Activated naive CD4-positive, alpha-beta T cell treated with anti-CD3 and anti-CD28 coated beads, Interleukin-2, amount 10 ng/mL, durations not matched to agents 7 days and 5 days (primary cell): ENCODE measurements around the gene ITPK1.

Source experiments
- CTCF ChIA-PET: fragments of 350-600 bp; sonication (Branson Sonifier 250); formaldehyde crosslinking; loops from one replicate; lab custom pipeline; 2021; ENCODE audit warnings: antibody characterized with exemption; lab: Charles Lee
- DNase-seq: peaks from one replicate; pipeline ENCODE4 v3.0.0-alpha.2; 2020
- H3K27ac Mint-ChIP-seq: one replicate; pipeline ENCODE4 v1.8.0; 2021; ENCODE audit warnings: mild to moderate bottlenecking, moderate library complexity, mixed read lengths
- H3K27me3 Mint-ChIP-seq: one replicate; pipeline ENCODE4 v1.8.0; 2021; ENCODE audit warnings: mild to moderate bottlenecking, mixed read lengths
- H3K36me3 Mint-ChIP-seq: one replicate; pipeline ENCODE4 v1.8.0; 2021; ENCODE audit warnings: mixed read lengths
- H3K4me1 Mint-ChIP-seq: one replicate; pipeline ENCODE4 v1.8.0; 2021; ENCODE audit warnings: mixed read lengths
- H3K4me3 Mint-ChIP-seq: one replicate; pipeline ENCODE4 v1.8.0; 2021; ENCODE audit warnings: mild to moderate bottlenecking, moderate library complexity, mixed read lengths
- H3K9me3 Mint-ChIP-seq: one replicate; pipeline ENCODE4 v1.8.0; 2021; ENCODE audit warnings: mixed read lengths

ITPK1 gene

GRCh38 chr14:93029417-93029816 lies 86.3 kb downstream of the ITPK1 start:
- no peak overlapping the region for H3K4me3 Mint-ChIP-seq
- H3K27me3 Mint-ChIP-seq = no peaks in the 10 kb centered on the region
- no peaks in the 10 kb centered on the region for H3K9me3 Mint-ChIP-seq
- peaks cover 24% of the 10 kb centered on the region for H3K4me1 Mint-ChIP-seq
- no peak overlapping the region for H3K27ac Mint-ChIP-seq
- CTCF ChIA-PET = no interaction called here
- no peak for DNase-seq
- no peaks in the 10 kb centered on the region for H3K36me3 Mint-ChIP-seq

GRCh38 chr14:93028724-93029076 lies 87.0 kb downstream of the ITPK1 start:
- CTCF ChIA-PET = no interaction called here
- H3K4me1 Mint-ChIP-seq = peaks cover 17% of the 10 kb centered on the region
- H3K27me3 Mint-ChIP-seq = no peaks in the 10 kb centered on the region
- H3K27ac Mint-ChIP-seq = no peak overlapping the region
- no peaks in the 10 kb centered on the region for H3K36me3 Mint-ChIP-seq
- no peaks in the 10 kb centered on the region for H3K9me3 Mint-ChIP-seq
- DNase-seq = no peak
- H3K4me3 Mint-ChIP-seq = no peak overlapping the region

DNA sequence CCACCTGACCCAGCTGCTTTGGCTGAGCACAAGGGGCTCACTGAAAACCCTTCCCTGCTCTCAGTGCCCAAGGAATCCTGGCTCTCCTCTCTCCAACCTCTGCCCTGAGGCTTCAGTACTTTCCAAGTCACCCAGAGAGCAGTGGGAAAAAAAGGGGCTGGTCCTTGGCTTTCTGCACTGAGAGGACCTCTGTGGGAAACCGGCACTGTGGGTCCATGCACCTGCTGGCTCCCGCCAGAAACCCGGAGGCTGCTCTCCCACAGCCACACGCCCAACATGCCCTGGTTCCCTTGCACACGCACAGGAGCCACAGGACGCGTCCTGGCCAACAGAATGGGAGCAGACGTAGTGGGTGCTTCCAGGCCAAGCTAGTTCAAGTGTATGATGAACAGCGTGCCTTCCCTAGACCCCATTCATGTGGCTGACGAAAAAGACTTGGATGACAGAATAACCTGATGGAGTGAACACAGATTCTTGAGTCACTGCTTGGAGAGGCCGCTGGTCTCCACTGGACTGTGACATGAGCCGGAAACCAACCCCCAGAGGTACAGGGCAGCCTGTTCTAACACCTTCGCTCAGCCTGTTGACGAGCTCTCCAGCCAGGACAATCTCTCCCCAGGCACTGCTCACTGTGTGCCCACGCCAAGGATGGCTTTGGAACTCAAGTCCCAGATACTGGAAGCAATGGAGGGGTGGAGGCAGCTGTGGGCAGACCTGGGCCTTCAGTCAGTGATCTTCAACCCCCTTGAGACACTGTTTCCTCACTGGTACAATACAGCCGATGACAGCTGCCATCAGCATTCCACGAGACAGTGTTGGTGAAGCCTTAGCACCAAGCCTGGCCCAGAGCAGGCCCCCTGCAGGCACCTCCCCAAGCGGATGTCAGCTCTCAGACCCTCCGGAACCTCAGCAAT lies 87.7 kb downstream of the ITPK1 start:
- no peaks in the 10 kb centered on the region for H3K9me3 Mint-ChIP-seq
- H3K27me3 Mint-ChIP-seq = no peaks in the 10 kb centered on the region
- no peak for DNase-seq
- H3K27ac Mint-ChIP-seq = no peak overlapping the region
- H3K4me3 Mint-ChIP-seq = no peak overlapping the region
- peaks cover 12% of the 10 kb centered on the region for H3K4me1 Mint-ChIP-seq
- CTCF ChIA-PET = no interaction called here
- H3K36me3 Mint-ChIP-seq = peaks cover 1% of the 10 kb centered on the region

GRCh38 chr14:93026339-93026738 lies 89.4 kb downstream of the ITPK1 start:
- Mint-ChIP-seq H3K36me3 (peaks cover 5% of the 10 kb centered on the region), H3K9me3 (no peaks in the 10 kb centered on the region), H3K4me3 (no peak overlapping the region), H3K4me1 (peaks cover 11% of the 10 kb centered on the region), H3K27ac (no peak overlapping the region), H3K27me3 (no peaks in the 10 kb centered on the region)
- no peak for DNase-seq
- CTCF ChIA-PET = no interaction called here

GRCh38 chr14:93025055-93025454 lies 90.7 kb downstream of the ITPK1 start:
- peaks cover 11% of the 10 kb centered on the region for H3K4me1 Mint-ChIP-seq
- peaks cover 5% of the 10 kb centered on the region for H3K36me3 Mint-ChIP-seq
- no peaks in the 10 kb centered on the region for H3K9me3 Mint-ChIP-seq
- DNase-seq = no peak
- no peak overlapping the region for H3K27ac Mint-ChIP-seq
- CTCF ChIA-PET = no interaction called here
- H3K4me3 Mint-ChIP-seq = no peak overlapping the region
- no peaks in the 10 kb centered on the region for H3K27me3 Mint-ChIP-seq

GRCh38 chr14:93024493-93024892 lies 91.2 kb downstream of the ITPK1 start:
- peaks cover 11% of the 10 kb centered on the region for H3K4me1 Mint-ChIP-seq
- H3K9me3 Mint-ChIP-seq = no peaks in the 10 kb centered on the region
- H3K36me3 Mint-ChIP-seq = peaks cover 5% of the 10 kb centered on the region
- CTCF ChIA-PET = no interaction called here
- no peak for DNase-seq
- H3K27ac Mint-ChIP-seq = no peak overlapping the region
- no peak overlapping the region for H3K4me3 Mint-ChIP-seq
- H3K27me3 Mint-ChIP-seq = no peaks in the 10 kb centered on the region

- Mint-ChIP-seq H3K9me3 (no peaks in the 10 kb centered on the region), H3K4me3 (no peak overlapping the region), H3K4me1 (peaks cover 11% of the 10 kb centered on the region), H3K36me3 (peaks cover 5% of the 10 kb centered on the region), H3K27ac (peak overlapping the region; percentile 52), H3K27me3 (no peaks in the 10 kb centered on the region)
- DNase-seq = no peak
- CTCF ChIA-PET = interaction anchor here (1.0 kb wide), 1 partner anchor 89 kb away, joined by 4 read pairs; no protein-coding TSS in a partner anchor
Measured at GRCh38 chr14:93023802-93024434, 91.8 kb downstream of the ITPK1 start.

GRCh38 chr14:93023039-93023438 lies 92.7 kb downstream of the ITPK1 start:
- no peak overlapping the region for H3K27ac Mint-ChIP-seq
- no peak overlapping the region for H3K4me3 Mint-ChIP-seq
- peaks cover 11% of the 10 kb centered on the region for H3K4me1 Mint-ChIP-seq
- no peaks in the 10 kb centered on the region for H3K27me3 Mint-ChIP-seq
- H3K36me3 Mint-ChIP-seq = peaks cover 5% of the 10 kb centered on the region
- no peaks in the 10 kb centered on the region for H3K9me3 Mint-ChIP-seq
- CTCF ChIA-PET = interaction anchor here (1.0 kb wide), 1 partner anchor 90 kb away, joined by 4 read pairs; no protein-coding TSS in a partner anchor
- DNase-seq = peak; percentile 35

GRCh38 chr14:93019970-93020369 lies 95.8 kb downstream of the ITPK1 start:
- Mint-ChIP-seq H3K4me3 (no peak overlapping the region), H3K4me1 (peaks cover 8% of the 10 kb centered on the region), H3K36me3 (peaks cover 5% of the 10 kb centered on the region), H3K9me3 (no peaks in the 10 kb centered on the region), H3K27me3 (no peaks in the 10 kb centered on the region), H3K27ac (no peak overlapping the region)
- CTCF ChIA-PET = interaction anchor here (1.5 kb wide), 1 partner anchor 101 kb away, joined by 3 read pairs; no protein-coding TSS in a partner anchor
- DNase-seq = no peak

DNA sequence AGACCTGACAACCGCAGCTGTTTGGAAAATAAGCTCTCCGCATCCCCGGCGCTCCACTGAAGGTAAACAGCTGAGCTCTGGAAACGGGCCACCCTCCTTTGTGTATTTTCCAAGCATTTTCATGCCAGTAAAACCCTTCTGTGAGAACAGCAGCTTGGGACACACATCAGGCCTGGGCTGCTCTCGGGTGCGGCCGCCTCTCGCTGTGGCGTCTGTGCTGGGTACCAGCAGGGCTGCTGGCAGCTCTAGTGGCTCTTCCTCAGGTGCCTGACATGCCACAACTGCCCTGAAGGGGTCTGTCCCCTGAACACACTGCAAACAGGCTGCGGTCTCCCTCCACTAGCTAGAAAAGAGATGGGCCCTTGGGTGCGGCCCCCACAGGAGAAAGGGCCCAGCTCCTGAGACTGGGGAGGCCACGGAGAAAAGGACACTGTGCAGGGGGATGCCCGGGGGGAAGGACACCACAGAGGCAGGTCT lies 96.3 kb downstream of the ITPK1 start:
- no peaks in the 10 kb centered on the region for H3K9me3 Mint-ChIP-seq
- CTCF ChIA-PET = interaction anchor here (1.5 kb wide), 1 partner anchor 102 kb away, joined by 3 read pairs; no protein-coding TSS in a partner anchor
- H3K27me3 Mint-ChIP-seq = no peaks in the 10 kb centered on the region
- H3K4me1 Mint-ChIP-seq = peaks cover 8% of the 10 kb centered on the region
- H3K36me3 Mint-ChIP-seq = peaks cover 5% of the 10 kb centered on the region
- DNase-seq = no peak
- no peak overlapping the region for H3K4me3 Mint-ChIP-seq
- no peak overlapping the region for H3K27ac Mint-ChIP-seq

DNA sequence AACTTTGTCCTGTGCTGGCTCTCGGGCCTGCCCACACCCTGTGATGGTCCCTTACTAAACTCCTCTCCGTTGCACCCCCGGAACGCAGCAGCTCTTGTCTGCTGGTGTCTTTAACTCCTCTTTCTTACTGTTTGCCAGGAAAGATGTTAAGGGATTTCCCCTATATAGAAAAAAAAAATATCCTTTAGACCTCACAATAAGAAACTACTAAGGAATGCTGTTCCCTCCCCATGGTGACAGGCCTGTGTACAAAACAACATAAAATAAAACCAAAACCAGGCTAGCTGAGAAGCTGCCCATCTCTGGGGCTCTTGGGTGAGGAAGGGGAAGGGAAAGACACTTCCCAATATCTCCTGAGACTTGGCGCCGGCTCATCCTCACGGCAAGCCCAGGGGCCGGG lies 97.4 kb downstream of the ITPK1 start:
- Mint-ChIP-seq H3K27ac (no peak overlapping the region), H3K4me1 (peaks cover 15% of the 10 kb centered on the region), H3K9me3 (no peaks in the 10 kb centered on the region), H3K4me3 (no peak overlapping the region), H3K36me3 (peaks cover 5% of the 10 kb centered on the region), H3K27me3 (no peaks in the 10 kb centered on the region)
- DNase-seq = no peak
- CTCF ChIA-PET = no interaction called here

DNA sequence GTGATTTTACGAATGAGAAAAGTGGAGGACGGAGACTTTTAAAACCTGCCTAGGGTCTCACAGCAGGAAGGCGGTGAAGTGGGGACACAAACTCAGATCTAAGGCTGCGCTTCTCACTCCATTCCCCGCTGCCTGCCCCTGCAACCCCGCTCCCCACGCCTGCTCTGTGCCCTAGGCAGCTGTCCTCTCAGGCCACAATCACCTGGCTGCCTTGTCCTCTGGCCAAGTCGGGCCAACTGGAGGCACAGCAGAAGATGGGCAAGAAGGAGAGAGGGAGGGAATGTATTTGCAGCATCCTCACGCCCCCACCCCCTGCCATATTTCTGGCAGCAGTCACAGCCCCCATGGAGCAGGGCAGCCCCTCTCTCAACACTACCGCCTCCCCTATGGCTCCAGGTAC lies 97.8 kb downstream of the ITPK1 start:
- no peaks in the 10 kb centered on the region for H3K9me3 Mint-ChIP-seq
- H3K27me3 Mint-ChIP-seq = no peaks in the 10 kb centered on the region
- H3K4me1 Mint-ChIP-seq = peaks cover 16% of the 10 kb centered on the region
- DNase-seq = no peak
- peak overlapping the region; percentile 35 for H3K27ac Mint-ChIP-seq
- H3K4me3 Mint-ChIP-seq = no peak overlapping the region
- CTCF ChIA-PET = no interaction called here
- H3K36me3 Mint-ChIP-seq = peaks cover 2% of the 10 kb centered on the region

DNA sequence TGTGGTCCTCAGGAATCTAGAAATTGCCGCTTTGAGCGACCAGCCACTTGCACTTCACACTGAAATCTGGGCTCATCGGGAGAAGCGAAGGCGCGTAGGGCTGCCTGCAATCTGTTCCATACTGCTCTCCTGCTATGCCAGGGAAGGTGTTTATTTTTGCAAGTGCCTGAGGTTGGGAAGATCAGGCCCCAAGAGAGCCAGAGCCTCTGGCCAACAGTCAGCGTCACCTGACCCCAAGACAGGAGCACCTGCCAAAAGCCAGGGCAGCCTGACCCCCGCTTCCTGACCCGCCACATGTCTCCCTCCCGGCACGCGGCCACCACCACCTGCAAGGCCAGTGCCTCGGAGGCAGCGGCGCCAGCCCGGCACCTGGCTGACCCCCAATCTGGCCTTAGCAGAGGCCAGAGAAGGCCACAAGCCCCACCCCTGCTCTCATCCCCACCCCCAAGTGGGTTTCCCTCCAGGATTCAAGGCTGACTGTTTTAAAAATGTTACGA lies 98.4 kb downstream of the ITPK1 start:
- DNase-seq = no peak
- Mint-ChIP-seq H3K4me1 (peaks cover 14% of the 10 kb centered on the region), H3K36me3 (no peaks in the 10 kb centered on the region), H3K9me3 (no peaks in the 10 kb centered on the region), H3K27ac (no peak overlapping the region), H3K27me3 (no peaks in the 10 kb centered on the region), H3K4me3 (no peak overlapping the region)
- CTCF ChIA-PET = interaction anchor here (1.2 kb wide), 1 partner anchor 115 kb away, joined by 3 read pairs; no protein-coding TSS in a partner anchor

DNA sequence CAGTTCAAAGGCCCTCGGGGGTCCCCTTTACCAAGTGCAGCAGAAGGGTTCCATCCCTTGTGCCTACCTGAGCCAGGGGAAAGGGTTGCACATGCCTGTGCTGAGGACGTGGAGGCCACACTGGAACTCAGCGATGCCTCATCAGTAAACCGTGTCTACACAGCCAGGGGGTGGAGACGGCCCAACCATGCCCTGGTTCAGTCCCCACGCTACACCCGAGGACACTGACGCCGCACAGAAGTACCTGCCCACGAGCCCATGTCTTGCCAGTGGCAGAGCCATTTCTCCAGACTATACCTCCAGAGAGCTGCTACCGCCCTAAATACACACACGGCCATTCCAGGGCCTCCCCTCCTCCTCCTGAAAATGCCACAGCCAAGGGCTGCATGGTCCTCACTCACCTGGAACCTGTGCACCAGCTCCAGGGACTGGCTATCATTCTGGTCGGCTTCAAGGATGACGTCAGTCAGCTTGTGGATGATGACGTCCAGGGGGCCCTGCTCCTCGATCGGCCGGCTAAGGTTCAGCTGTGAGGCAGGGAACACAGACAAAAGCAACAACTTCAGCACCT lies 99.4 kb downstream of the ITPK1 start:
- no peak for DNase-seq
- CTCF ChIA-PET = interaction anchor here (1.2 kb wide), 1 partner anchor 116 kb away, joined by 3 read pairs; no protein-coding TSS in a partner anchor
- no peaks in the 10 kb centered on the region for H3K36me3 Mint-ChIP-seq

More for the DNA sequence above, 99.4 kb downstream of the ITPK1 start:
- Mint-ChIP-seq H3K27me3 (no peaks in the 10 kb centered on the region), H3K9me3 (no peaks in the 10 kb centered on the region), H3K27ac (no peak overlapping the region), H3K4me1 (peaks cover 15% of the 10 kb centered on the region), H3K4me3 (no peak overlapping the region)
